LoVo (cell line): ENCODE measurements around the gene SFT2D3.

ENCODE experiments used
- DNase-seq: peaks from one replicate; pipeline ENCODE4 v3.0.0-alpha.2; 2016; ENCODE audit warnings: low spot score

Gene SFT2D3

GRCh38 chr2:127664065-127664894 lies 37.0 kb upstream of the SFT2D3 start:
- DNase-seq = no peak

GRCh38 chr2:127664895-127665225 lies 36.4 kb upstream of the SFT2D3 start:
- DNase-seq = no peak

DNA sequence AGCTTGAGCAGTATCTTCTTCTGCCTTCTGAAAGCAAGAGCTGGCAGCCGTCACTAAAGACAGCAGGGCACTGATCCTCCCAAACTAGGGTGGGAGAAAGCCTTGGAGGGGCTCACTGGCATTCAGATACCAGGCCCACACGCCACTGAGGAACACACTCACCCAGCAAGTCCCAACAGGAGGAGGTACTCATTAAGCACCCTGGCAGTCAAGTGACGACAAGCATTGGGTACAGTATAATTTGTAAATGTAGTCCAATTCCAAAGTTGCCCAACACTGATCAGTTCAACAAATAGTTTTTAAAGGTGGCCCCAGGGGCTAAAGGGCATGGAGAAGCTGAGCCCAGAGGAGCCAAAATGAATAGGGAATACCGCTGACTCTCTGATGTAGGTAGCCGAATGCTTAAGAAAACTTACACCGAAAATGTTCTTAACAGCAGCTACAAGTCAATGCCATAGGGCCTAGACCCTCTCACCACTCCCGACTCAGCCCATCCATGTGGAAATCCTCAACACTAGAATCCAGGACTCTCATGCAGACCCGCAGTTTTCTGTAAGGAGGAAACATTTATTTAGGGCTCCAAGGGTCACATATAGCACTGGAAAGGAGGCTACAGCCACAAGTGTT lies 35.9 kb upstream of the SFT2D3 start:
- no peak for DNase-seq

DNA sequence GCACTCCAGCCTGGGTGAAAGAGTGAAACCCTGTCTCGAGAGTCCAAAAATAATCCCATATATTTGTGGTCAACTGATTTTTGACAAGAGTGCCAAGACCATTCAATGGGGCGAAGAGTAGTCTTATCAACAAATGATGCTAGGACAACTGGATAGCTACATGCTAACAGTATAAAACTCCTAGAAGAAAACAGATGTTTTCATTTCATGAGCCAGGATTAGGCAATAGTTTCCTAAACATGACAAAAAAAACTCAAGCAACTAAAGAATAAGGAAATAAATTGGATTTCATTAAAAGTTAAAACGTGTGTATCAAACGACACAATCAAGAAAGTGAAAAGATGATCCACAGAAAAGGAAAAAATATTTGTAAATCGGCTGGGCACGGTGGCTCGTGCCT lies 32.2 kb upstream of the SFT2D3 start:
- no peak for DNase-seq

- no peak for DNase-seq
Observed at GRCh38 chr2:127670055-127670956, 31.0 kb upstream of the SFT2D3 start.

GRCh38 chr2:127670957-127671290 lies 30.4 kb upstream of the SFT2D3 start:
- DNase-seq = no peak

GRCh38 chr2:127671557-127672302 lies 29.6 kb upstream of the SFT2D3 start:
- no peak for DNase-seq

DNA sequence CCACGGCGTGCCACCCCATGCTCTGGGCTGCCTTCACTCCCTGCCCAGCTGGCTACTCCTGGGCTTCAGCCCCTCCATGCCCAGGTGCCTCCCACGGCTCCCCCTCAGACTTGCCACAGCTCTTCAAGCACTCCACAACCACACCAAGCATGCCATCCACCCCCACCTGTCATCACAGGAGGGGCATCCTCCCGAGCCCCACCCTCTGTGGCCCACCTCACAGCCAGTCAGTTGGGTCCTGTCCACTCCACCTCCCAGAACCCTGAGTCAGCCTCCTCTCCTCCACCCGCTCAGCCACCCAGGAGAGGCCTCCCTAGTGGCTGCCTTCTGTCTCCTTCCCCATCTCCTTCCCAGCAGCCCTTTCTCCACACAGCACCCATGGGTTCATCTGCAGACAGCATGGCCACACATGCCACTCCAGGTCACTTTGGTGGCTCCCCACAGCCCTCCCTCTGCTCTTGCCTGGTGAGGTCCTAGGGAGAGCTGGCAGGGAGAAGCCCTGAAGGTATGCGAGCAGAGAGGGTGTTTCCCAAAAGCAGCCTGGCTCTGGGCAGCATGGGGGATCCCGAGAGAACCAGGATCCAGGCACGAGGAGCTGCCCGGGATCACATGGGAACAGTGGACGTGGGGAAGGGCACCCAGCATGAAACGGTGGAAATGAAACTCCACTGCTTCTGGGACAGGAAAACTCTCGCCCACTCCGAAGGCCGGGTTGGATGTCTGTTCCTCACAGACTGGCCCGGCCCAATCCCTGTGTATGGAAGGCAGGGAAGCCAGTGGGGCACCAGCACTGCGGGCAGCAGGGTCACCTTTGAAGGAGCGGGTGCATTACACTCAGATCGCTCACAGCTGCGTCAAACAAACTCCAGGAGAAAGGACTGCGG lies 28.7 kb upstream of the SFT2D3 start:
- DNase-seq = no peak

DNA sequence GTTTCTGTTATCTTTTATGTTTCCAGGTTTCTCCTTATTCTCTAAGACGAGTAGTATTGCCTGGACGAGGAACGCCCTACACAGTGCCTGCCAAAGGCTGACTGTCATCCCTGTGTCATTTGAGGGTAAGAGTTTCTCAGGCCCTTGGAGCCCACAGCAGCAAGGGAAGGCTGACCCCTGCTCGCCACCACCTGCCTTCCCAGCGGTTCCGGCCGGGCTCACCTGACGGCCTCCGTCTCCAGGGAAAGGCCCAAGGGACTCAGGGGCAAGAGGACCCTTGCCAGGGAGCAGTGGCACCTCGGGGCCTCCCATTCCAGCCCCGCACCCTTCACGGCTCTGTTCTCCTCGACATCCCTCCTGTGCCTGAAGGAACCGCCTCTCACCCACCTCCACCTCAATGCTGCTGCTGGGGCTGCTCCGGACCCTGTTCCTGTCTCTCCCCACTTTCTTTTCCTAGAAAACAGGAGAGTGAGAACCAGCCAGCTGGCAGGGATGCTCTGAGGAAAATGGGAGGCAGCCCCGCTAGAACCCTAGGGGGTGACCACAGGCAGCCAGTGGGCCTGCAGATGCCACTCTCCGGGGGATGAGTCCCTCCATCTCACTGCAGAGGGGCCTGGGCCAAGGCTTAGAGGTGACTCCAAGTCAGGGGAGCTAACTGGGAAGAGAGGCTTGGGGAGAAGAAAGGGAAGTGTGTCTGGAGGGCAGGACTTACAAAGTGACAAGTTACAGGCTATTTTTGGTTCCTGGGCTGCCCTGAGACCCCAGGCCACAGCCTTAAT lies 27.8 kb upstream of the SFT2D3 start:
- DNase-seq = no peak

GRCh38 chr2:127674241-127675209 lies 26.8 kb upstream of the SFT2D3 start:
- DNase-seq = peak; percentile 11

DNA sequence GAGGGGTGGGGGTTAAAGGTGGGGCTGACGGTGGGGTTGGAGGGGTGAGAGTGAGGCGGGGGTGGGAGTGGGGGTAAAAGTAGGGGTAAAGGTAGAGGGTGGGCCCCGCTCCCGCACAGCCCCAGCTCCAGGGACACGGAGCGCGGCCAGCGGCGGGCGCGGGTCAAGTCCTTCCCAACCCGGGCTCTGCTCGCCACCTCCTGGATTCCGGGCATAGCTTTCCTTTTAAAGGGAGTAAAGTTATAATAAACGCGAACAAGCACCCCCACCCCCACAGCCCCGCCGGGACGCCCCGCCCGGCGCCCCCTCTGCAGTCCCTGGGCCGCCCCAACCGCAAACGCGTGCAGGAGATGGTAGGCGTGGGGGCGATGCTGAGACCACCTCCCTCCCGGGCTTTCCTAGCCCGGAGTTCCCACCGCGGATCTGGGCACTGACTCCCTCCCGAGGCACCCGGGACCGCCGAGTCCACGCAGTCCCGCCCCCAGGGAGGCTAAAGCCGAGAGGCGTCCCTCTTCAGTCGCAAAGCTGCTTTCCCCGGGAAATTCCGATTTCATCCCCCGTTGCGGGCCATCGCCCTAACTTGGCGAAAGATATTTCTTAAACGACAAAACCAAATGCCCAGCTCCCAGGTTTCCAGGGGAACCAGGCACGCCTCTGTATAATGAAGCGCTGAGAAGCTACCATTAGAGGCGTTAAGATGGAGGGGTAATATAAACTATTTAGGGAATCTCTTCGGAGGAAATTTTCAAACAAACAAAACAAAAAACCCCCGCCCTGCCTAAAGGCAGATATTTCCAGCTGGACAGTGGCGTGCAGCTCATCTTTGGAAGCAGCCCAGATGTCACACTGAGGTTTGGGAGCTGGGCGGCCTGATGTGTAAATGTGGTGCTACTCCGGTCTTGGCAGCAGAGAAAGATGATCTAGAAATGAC lies 25.7 kb upstream of the SFT2D3 start, which contains the start of gene LIMS2:
TSS of gene LIMS2 (minus strand) at position 200 of the 931 bp plus-strand sequence. CDS start 506 bp downstream, outside the sequence.
- DNase-seq = peak; percentile 16

DNA sequence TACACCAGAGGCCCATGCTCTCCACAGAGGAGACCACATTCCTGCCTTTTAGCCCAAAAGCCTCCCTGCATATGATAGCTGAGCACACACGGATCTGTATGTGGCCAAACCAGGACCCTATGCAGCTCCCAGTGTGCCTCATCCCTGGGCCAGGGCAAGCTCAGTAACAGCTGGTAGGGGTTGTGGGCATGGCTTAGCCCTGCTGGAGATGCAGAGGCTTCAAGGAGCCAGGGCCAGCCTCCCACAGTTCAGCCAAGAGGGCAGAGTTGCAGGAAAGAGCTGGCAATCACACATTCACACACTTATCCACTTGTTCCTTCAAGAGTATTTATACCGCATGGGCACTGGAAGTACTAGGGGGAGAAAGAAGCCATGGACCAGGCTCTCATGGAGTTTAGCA lies 24.4 kb upstream of the SFT2D3 start:
- no peak for DNase-seq

DNA sequence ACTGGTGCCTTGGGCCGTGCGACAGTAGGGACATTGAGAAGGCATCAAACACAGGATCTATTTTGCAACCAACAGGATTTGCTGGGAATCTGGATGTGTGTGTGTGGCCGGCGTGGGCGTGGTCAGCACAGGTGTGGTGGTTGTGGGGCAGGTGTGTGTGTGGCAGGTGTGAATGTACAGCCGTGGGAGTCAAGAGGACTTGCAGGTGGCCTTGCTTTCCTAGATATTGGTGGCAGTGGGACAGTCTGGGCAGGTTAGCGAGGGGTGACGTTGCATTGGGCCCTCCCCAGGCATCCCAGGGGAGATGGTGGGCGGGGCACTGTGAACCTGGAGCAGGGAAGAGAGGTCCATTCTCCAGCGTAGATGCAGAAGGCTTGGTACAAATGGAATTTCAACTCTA lies 22.8 kb upstream of the SFT2D3 start:
- DNase-seq = no peak

GRCh38 chr2:127678991-127679390 lies 22.3 kb upstream of the SFT2D3 start:
- no peak for DNase-seq

GRCh38 chr2:127679680-127680361 lies 21.5 kb upstream of the SFT2D3 start:
- no peak for DNase-seq

DNA sequence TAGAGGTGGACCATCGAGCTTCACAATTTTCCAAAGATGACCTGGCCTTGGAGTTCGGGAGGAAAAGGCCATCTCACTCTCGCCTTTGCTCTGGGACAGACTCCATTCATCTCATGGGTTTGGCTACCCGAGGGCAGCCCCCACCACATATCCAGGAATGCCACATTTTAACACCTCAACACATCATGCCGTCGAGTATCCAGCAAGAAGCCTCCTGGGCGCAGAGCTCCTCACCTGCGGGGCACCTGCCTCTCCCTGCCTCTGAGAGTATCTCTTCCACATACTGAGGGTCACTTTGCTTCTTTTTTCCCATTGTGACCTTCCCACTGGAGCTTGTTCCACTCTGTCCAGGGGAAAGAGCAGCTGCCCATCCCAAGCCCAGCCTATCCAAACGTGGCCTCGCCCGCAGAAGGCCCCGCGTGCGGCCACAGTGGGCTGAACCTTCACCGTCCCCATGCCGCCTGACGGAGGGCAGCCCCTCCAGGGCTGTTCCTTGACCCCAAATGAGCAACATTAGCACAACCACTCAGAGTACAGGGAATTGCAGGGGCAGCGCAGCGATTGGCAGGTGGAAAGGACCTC lies 20.5 kb upstream of the SFT2D3 start:
- no peak for DNase-seq

DNA sequence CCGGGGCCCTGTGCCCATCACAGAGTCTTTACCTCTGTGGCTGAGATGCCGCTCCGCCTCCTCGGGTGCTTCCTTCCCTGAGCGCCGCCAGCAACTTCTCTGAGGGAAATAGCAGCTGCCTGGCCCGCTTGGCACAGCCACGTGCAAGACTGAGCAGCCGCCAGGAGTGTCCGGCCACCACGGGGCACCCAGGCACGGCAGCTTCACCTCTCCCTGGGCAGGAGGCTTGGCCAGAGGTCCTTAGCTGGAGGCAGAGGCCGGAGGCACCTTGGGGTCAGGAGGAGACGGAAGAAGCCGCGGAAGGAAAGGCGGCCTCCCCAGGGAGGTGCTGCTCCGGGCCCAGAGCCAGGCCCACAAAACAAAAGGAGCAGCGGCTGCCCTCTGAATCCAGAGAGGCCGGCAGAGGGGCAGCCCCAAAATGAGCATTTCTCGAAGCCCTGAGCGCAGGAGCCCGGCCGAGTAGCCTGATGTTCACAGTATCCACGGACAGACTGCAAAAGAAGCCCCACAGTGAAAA lies 20.0 kb upstream of the SFT2D3 start:
- DNase-seq = no peak
